H1 (cell line): Measurements from ENCODE around the gene TMEM92. TPM values are rescaled to one million over a fixed set of nuclear protein-coding genes. Genes with fewer than 3 reads are reported as not detected.

ENCODE experiments used
- CTCF ChIA-PET: fragments of 300-600 bp; sonication (Branson Sonifier 250); formaldehyde crosslinking; loops from one replicate; lab custom pipeline; 2021; ENCODE audit not compliant: partially characterized antibody; lab: Charles Lee
- POLR2A ChIA-PET: fragments of 300-600 bp; sonication (Branson Sonifier 250); formaldehyde crosslinking; loops from one replicate; lab custom pipeline; 2021; ENCODE audit warnings: inconsistent platforms; ENCODE audit not compliant: partially characterized antibody; lab: Charles Lee
- DNase-seq, 2 experiments: peaks; one replicate each; pipeline versions ENCODE4 v3.0.0 to v3.0.0-alpha.2; 2010 to 2022; ENCODE audit warnings: low spot score in 2 of 2, low read depth in 1 of 2, mixed read lengths in 1 of 2
- FAIRE-seq: peaks from 2 replicates; lab custom pipeline; 2011; peaks lifted over from hg19 to GRCh38; lab: Jason Lieb, UNC
- H2AFZ ChIP-seq: 2 replicates; pipeline ENCODE4 v1.8.1; 2012; ENCODE audit warnings: low read length, inconsistent platforms
- H2AK5ac ChIP-seq: 2 replicates; pipeline ENCODE4 v1.6.1; 2013; ENCODE audit warnings: low read depth, low read length
- H2BK120ac ChIP-seq: replicated peaks from 2 replicates; pipeline ENCODE3; 2013; ENCODE audit warnings: low read depth, low read length, inconsistent platforms
- H2BK12ac ChIP-seq: 2 replicates; pipeline ENCODE4 v1.6.1; 2013; ENCODE audit warnings: low read depth, low read length
- H2BK15ac ChIP-seq: 2 replicates; pipeline ENCODE4 v1.6.1; 2013; ENCODE audit warnings: low read length
- H2BK20ac ChIP-seq: 2 replicates; pipeline ENCODE4 v1.6.1; 2013; ENCODE audit warnings: low read length
- H2BK5ac ChIP-seq: 2 replicates; pipeline ENCODE4 v1.6.1; 2013; ENCODE audit warnings: low read depth, low read length
- H3K14ac ChIP-seq: 2 replicates; pipeline ENCODE4 v1.6.1; 2013; ENCODE audit warnings: inconsistent platforms; ENCODE audit not compliant: insufficient read length
- H3K18ac ChIP-seq: 2 replicates; pipeline ENCODE4 v1.6.1; 2013; ENCODE audit warnings: low read length; ENCODE audit errors: extremely low read depth
- H3K23ac ChIP-seq: 2 replicates; pipeline ENCODE4 v1.6.1; 2013; ENCODE audit warnings: inconsistent platforms; ENCODE audit not compliant: insufficient read length
- H3K23me2 ChIP-seq: 2 replicates; pipeline ENCODE4 v1.6.1; 2013; ENCODE audit warnings: low read depth, low read length
- H3K27ac ChIP-seq: 2 replicates; pipeline ENCODE4 v1.6.1; 2011; ENCODE audit warnings: low read depth, low read length, inconsistent platforms
- H3K27me3 ChIP-seq, 4 experiments: replicated peaks in 1 of 4; 1 replicate in 1 of 4; 2 replicates in 3 of 4; pipeline versions ENCODE4 v1.6.1 to v1.8.1; 2011 to 2013; ENCODE audit warnings: low read length in 3 of 4, mild to moderate bottlenecking in 3 of 4, inconsistent platforms in 2 of 4, mixed read lengths in 2 of 4, moderate library complexity in 1 of 4; ENCODE audit not compliant: control insufficient read depth in 3 of 4, insufficient read depth in 3 of 4; ENCODE audit errors: extremely low read depth in 1 of 4
- H3K36me3 ChIP-seq, 4 experiments: 2 replicates each; pipeline versions ENCODE4 v1.6.1 to v1.8.1; 2011 to 2013; ENCODE audit warnings: mild to moderate bottlenecking in 4 of 4, low read length in 3 of 4, moderate library complexity in 2 of 4, control low read depth in 1 of 4, inconsistent platforms in 1 of 4; ENCODE audit not compliant: insufficient read depth in 4 of 4, control insufficient read depth in 2 of 4
- H3K4ac ChIP-seq: replicated peaks from 2 replicates; pipeline ENCODE3; 2013; ENCODE audit warnings: low read length, low read depth, mixed read lengths, inconsistent platforms; ENCODE audit not compliant: insufficient read length
- H3K4me1 ChIP-seq, 4 experiments: replicated peaks in 1 of 4; 1 replicate in 1 of 4; 2 replicates in 3 of 4; pipeline versions ENCODE4 v1.6.1 to v1.8.1; 2011 to 2013; ENCODE audit warnings: low read length in 3 of 4, inconsistent platforms in 2 of 4, mixed read lengths in 1 of 4; ENCODE audit not compliant: insufficient read depth in 4 of 4, control insufficient read depth in 3 of 4
- H3K4me2 ChIP-seq, 2 experiments: 2 replicates each; pipeline versions ENCODE4 v1.6.1 to v1.8.1; 2011 to 2013; ENCODE audit warnings: low read depth in 2 of 2, low read length in 2 of 2, control low read depth in 1 of 2, inconsistent platforms in 1 of 2, mild to moderate bottlenecking in 1 of 2; ENCODE audit not compliant: insufficient read depth in 1 of 2
- H3K4me3 ChIP-seq, 4 experiments: fragments of 200-600, 300-600 bp in 1 of 4; sonication (generic), shearing (Covaris generic), sonication (Bioruptor Twin) in 1 of 4; 2 replicates each; pipeline versions ENCODE4 v1.5.1 to v1.8.1; 2011 to 2016; ENCODE audit warnings: low read length in 4 of 4, low read depth in 3 of 4, control low read depth in 2 of 4, inconsistent platforms in 2 of 4, mild to moderate bottlenecking in 2 of 4, mixed read lengths in 1 of 4, moderate library complexity in 1 of 4; ENCODE audit not compliant: insufficient read depth in 2 of 4; ENCODE audit errors: extremely low read depth in 1 of 4
- H3K56ac ChIP-seq: replicated peaks from 2 replicates; pipeline ENCODE3; 2013; ENCODE audit warnings: low read depth, mild to moderate bottlenecking, mixed read lengths, low read length, inconsistent platforms; ENCODE audit not compliant: insufficient read length
- H3K79me1 ChIP-seq: 2 replicates; pipeline ENCODE4 v1.6.1; 2013; ENCODE audit warnings: low read depth, low read length, control low read depth
- H3K79me2 ChIP-seq, 2 experiments: 2 replicates each; pipeline versions ENCODE4 v1.6.1 to v1.8.1; 2012 to 2013; ENCODE audit warnings: low read length in 2 of 2, mild to moderate bottlenecking in 2 of 2, inconsistent platforms in 1 of 2; ENCODE audit not compliant: insufficient read depth in 2 of 2, control insufficient read depth in 1 of 2
- H3K9ac ChIP-seq, 4 experiments: replicated peaks in 1 of 4; 1 replicate in 1 of 4; 2 replicates in 3 of 4; pipeline versions ENCODE4 v1.6.1 to v1.8.1; 2011 to 2013; ENCODE audit warnings: low read depth in 3 of 4, low read length in 3 of 4, control low read depth in 2 of 4, mild to moderate bottlenecking in 2 of 4, moderate library complexity in 2 of 4, inconsistent platforms in 1 of 4; ENCODE audit errors: extremely low read depth in 1 of 4
- H3K9me3 ChIP-seq, 2 experiments: 2 replicates each; pipeline versions ENCODE4 v1.6.1 to v1.8.1; 2012 to 2013; ENCODE audit warnings: mild to moderate bottlenecking in 2 of 2, moderate library complexity in 2 of 2, control low read depth in 1 of 2, inconsistent platforms in 1 of 2, low read depth in 1 of 2, low read length in 1 of 2, mixed read lengths in 1 of 2; ENCODE audit not compliant: insufficient read depth in 2 of 2
- H4K20me1 ChIP-seq, 2 experiments: replicated peaks in 1 of 2; 2 replicates each; pipeline versions ENCODE3 to v1.8.1; 2011 to 2013; ENCODE audit warnings: inconsistent platforms in 2 of 2, low read length in 2 of 2, mild to moderate bottlenecking in 1 of 2; ENCODE audit not compliant: insufficient read depth in 2 of 2, control insufficient read depth in 1 of 2
- H4K5ac ChIP-seq: 2 replicates; pipeline ENCODE4 v1.6.1; 2013; ENCODE audit warnings: low read length, low read depth, mixed read lengths, inconsistent platforms; ENCODE audit not compliant: insufficient read length
- H4K8ac ChIP-seq: 2 replicates; pipeline ENCODE4 v1.8.0; 2013; ENCODE audit warnings: mild to moderate bottlenecking, moderate library complexity, low read length, inconsistent platforms; ENCODE audit not compliant: insufficient read depth; ENCODE audit errors: extremely low read depth
- H4K91ac ChIP-seq: replicated peaks from 2 replicates; pipeline ENCODE3; 2013; ENCODE audit warnings: low read length, mixed read lengths, inconsistent platforms; ENCODE audit not compliant: insufficient read length
- EP300 ChIP-seq, 2 experiments: IDR thresholded peaks; 1 replicate in 1 of 2; 2 replicates in 1 of 2; pipeline ENCODE4 v1.6.1; 2011 to 2012; ENCODE audit warnings: low read depth in 2 of 2, low read length in 2 of 2, mild to moderate bottlenecking in 2 of 2, borderline replicate concordance in 1 of 2, inconsistent platforms in 1 of 2, moderate library complexity in 1 of 2
- GTF2F1 ChIP-seq: IDR thresholded peaks from 2 replicates; pipeline ENCODE4 v1.6.1; 2012; ENCODE audit warnings: low read depth, low read length, improper control_type of control experiment, borderline replicate concordance
- NRF1 ChIP-seq: IDR thresholded peaks from 2 replicates; pipeline ENCODE4 v1.6.1; 2011; ENCODE audit warnings: mild to moderate bottlenecking, low read depth, low read length, improper control_type of control experiment
- SIRT6 ChIP-seq: IDR thresholded peaks from one replicate; pipeline ENCODE4 v1.7.1; 2012; ENCODE audit warnings: low read length, inconsistent platforms
- SP1 ChIP-seq: IDR thresholded peaks from 2 replicates; pipeline ENCODE4 v1.6.1; 2011; ENCODE audit warnings: low read depth, low read length
- WGBS, 2 experiments: shearing (Covaris generic) in 1 of 2; methylation state at CpG; one replicate each; pipeline versions ENCODE4 v1.1.6 to v1.1.7; 2013 to 2015; ENCODE audit warnings: low lambda C conversion rate in 2 of 2, mixed read lengths in 2 of 2, inconsistent platforms in 1 of 2, low coverage in 1 of 2, missing lambda C conversion rate in 1 of 2; ENCODE audit not compliant: insufficient replicate concordance in 2 of 2, insufficient coverage in 1 of 2, insufficient read length in 1 of 2; ENCODE audit errors: extremely low coverage in 1 of 2, missing lambda C conversion rate in 1 of 2; 5-methylcytosine and 5-hydroxymethylcytosine counted together
- polyA plus RNA-seq, 7 experiments: library from polyadenylated mRNA; depleted of rRNA in 3 of 7; stranded (reverse) in 5 of 7; unstranded in 2 of 7; fragments of >200 nt in 5 of 7; fragments of 200-250 nt in 2 of 7; gene quantifications; 1 replicate in 5 of 7; 2 replicates in 1 of 7; 4 replicates in 1 of 7; pipeline versions ENCODE4 v1.2.1 to v1.2.3, GENCODE V29; 2011 to 2013; ENCODE audit warnings: missing spikeins in 2 of 7, mixed read lengths in 2 of 7
- total RNA-seq: library from RNA; stranded (reverse); fragmentation: NEBNext Ultra II Directional; extraction: Animal tissue kit (Norgen Biotek cat#: 25700); gene quantifications from 2 replicates; pipeline ENCODE4 v1.2.1, GENCODE V29; 2021
- TF ChIP-seq, protein P1 (sequence below): IDR thresholded peaks from 2 replicates; pipeline ENCODE4 v1.6.1; 2011; ENCODE audit warnings: low read depth, mild to moderate bottlenecking, low read length; ENCODE audit not compliant: insufficient read depth
- TF ChIP-seq, protein P2 (sequence below): IDR thresholded peaks from 2 replicates; pipeline ENCODE4 v1.6.1; 2012; ENCODE audit warnings: low read length, inconsistent platforms

Gene TMEM92
- total and polyA plus RNA-seq, 2 of the 8 experiments (the other 6 are each of a cell fraction or from before 2014, with no cell fraction given) = 11.9 to 24.8 TPM

DNA sequence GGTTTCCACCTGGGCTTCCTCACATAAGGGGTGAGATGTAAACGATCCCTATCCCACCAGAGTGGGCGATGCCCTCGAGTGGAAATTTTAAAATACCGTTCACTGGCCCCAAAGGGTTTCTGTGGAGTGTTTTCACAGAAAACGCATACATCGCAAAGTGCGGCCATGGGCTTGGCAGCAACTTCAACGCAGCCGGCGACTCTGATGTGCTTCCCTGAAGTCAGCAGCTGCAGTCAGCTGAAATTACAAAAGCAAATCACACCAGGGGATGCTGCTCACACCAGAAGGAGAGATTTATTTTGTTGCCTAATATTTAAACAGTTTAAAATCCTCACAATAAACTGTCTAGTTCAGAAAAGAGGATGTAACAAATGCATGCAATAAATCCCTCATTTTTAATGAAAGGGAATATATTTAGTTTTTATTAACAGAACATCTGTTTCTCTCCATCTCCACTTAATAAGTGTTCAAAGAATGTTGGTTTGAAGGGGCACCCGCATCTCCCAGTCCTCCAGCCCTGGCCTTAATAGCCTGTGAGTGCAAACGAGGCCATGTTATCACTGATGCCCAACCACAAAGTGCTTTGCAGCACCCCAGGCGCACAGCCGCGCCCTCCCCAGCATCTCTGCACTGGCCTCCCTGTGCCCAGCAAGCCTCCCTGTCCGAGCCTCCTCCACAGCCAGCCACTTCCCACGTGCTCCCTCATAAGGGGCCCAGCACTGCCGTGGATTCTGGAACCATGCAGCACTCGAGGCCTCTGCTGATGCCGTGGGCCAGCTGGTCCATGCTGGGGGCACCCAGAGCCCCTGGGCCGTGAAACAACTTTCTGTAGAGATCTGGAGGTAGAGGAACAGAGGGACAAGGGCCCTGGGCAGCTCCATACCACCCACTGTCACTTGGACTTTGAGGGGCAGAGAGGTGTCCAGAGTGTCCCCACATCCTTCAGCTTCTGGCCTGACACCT lies 54.4 kb downstream of the TMEM92 start:
- Histone ChIP-seq H2AK5ac (no peak overlapping the region), H2AFZ (no peak overlapping the region), H3K14ac (no peak overlapping the region), H3K4me2 (no peak overlapping the region), H2BK12ac (no peak overlapping the region), H3K4me3 (no peak overlapping the region), H3K9ac (no peak overlapping the region; a peak in 1 of 7 replicates), H3K27ac (no peak overlapping the region), H4K5ac (no peak overlapping the region), H2BK120ac (no peak overlapping the region), H3K27me3 (no peaks in the 10 kb centered on the region), H4K20me1 (no peaks in the 10 kb centered on the region), H3K79me1 (no peaks in the 10 kb centered on the region), H4K91ac (no peak overlapping the region), H3K79me2 (no peaks in the 10 kb centered on the region), H2BK5ac (no peak overlapping the region), H3K23ac (no peak overlapping the region), H3K18ac (no peak overlapping the region), H3K9me3 (no peaks in the 10 kb centered on the region), H3K4me1 (peaks cover 0 to 2% (median 0%) of the 10 kb centered on the region in 4 experiments; a peak in 1 of 7 replicates), H3K56ac (no peak overlapping the region), H3K4ac (no peak overlapping the region), H2BK20ac (no peak overlapping the region), H3K36me3 (no peaks in the 10 kb centered on the region), H3K23me2 (no peaks in the 10 kb centered on the region), H2BK15ac (no peak overlapping the region), H4K8ac (peak overlapping the region; percentile 63; the same call in 1 of the 2 replicates)
- DNase-seq (no peak), FAIRE-seq (no peak)
- ChIA-PET POLR2A (interaction anchor here (1.0 to 1.7 kb wide), 2 partner anchors 7 to 16 kb away, joined by 3 read pairs; no protein-coding TSS in a partner anchor), CTCF (interaction anchor here (0.7 to 5.3 kb wide), 6 partner anchors 17 to 160 kb away, joined by 3 to 26 read pairs (median 4); partner anchors contain the start of gene COL1A1)
- WGBS, 2 experiments = 92% methylated on average over 19 of the region's 21 CpGs; no CpG with 5 or more reads in 1 of the 2 experiments
- TF ChIP-seq SP1 (no peak), GTF2F1 (no peak), SIRT6 (no peak), NRF1 (no peak), EP300 (IDR thresholded peaks at IDR 0.05; ENCODE audit: borderline replicate concordance in 1 of 2, low read depth in 2 of 2, low read length in 2 of 2) (no peak)
- TF ChIP-seq, protein P1, sequence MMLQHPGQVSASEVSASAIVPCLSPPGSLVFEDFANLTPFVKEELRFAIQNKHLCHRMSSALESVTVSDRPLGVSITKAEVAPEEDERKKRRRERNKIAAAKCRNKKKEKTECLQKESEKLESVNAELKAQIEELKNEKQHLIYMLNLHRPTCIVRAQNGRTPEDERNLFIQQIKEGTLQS = no peak
- TF ChIP-seq, protein P2, sequence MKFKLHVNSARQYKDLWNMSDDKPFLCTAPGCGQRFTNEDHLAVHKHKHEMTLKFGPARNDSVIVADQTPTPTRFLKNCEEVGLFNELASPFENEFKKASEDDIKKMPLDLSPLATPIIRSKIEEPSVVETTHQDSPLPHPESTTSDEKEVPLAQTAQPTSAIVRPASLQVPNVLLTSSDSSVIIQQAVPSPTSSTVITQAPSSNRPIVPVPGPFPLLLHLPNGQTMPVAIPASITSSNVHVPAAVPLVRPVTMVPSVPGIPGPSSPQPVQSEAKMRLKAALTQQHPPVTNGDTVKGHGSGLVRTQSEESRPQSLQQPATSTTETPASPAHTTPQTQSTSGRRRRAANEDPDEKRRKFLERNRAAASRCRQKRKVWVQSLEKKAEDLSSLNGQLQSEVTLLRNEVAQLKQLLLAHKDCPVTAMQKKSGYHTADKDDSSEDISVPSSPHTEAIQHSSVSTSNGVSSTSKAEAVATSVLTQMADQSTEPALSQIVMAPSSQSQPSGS = no peak
